NAMALWA (cell line): ENCODE measurements around the gene IGFBP6.

ENCODE experiments used
- DNase-seq: peaks from one replicate; pipeline ENCODE4 v3.0.0-alpha.2; 2015; ENCODE audit warnings: low spot score

The IGFBP6 gene

DNA sequence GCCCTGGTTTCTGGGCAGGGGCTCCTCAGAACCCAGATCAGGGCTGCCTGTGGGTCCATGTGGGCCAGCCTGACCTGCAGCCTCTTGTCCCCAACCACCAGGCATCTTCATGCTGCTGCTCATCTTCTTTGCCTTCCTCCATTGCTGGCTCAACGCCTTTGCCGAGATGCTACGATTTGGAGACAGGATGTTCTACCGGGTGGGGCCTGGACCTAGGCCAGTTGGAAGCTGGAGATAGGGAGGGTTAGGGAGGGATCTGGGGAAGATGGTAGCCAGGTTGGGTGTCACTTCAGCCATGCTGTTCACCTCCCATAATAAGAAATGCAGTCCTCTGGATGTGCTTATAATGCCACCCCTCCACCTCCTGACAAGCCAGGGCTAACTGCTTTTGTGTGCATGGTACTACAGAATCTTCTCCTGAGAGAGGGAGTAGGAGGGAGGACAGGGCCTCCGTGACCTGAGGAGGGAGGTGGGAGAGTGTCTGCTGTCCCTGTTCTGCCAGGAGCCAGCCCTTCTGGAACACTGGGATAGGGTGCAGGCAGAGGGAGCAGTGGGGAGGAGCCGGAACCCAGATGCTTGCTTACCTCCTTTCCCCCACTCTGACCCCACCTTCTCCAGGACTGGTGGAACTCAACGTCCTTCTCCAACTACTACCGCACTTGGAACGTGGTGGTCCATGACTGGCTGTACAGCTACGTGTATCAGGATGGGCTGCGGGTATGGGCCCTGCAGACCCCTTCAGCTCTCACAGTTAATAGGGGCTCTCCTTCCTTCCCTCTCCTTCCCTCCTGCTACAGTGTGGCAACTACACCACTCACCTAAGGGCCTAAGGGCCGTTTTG is 23.4 kb downstream of the IGFBP6 start:
- DNase-seq, result no peak

- no peak for DNase-seq
These were observed 25.5 kb downstream of the IGFBP6 start for GRCh38 chr12:53122961-53123468.

GRCh38 chr12:53123578-53124351 is 26.3 kb downstream of the IGFBP6 start:
- DNase-seq, result no peak

DNA sequence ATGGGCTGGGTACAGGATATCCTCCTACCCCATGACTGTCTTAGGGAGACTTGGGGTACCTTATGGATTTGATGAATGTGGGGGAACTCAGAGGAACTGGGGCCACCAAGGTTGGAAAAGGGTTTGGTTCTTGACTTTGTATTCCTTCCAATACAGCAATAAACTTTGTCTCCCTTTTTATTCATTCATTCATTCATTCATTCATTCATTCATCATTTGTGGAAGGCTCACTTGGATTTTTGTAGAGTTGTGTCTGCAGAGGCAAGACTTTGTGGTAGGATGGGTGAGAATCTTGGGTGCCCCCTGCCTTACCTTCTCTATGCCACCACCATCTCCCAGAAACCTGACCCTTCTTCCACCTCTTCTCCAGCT is 26.9 kb downstream of the IGFBP6 start:
- DNase-seq, result no peak

DNA sequence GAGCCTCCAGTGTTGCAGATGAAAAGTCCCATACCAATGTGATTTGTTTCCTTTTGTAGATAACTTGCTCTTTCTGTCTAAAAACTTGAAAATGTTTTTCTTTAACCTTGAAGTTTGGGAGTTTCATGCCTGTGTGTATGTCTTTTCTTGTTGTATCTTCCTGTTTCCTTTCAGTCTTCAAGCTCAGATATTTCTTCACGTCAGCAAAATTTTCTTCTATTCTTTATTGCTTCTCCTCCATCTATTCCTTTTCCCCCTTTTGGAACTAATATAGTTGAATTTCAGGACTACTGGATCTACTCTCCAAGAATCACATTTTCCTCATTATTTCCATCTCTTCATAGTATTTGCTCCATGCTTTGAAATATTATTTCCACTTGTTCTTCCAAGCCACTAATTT is 29.7 kb downstream of the IGFBP6 start:
- DNase-seq, result no peak

DNA sequence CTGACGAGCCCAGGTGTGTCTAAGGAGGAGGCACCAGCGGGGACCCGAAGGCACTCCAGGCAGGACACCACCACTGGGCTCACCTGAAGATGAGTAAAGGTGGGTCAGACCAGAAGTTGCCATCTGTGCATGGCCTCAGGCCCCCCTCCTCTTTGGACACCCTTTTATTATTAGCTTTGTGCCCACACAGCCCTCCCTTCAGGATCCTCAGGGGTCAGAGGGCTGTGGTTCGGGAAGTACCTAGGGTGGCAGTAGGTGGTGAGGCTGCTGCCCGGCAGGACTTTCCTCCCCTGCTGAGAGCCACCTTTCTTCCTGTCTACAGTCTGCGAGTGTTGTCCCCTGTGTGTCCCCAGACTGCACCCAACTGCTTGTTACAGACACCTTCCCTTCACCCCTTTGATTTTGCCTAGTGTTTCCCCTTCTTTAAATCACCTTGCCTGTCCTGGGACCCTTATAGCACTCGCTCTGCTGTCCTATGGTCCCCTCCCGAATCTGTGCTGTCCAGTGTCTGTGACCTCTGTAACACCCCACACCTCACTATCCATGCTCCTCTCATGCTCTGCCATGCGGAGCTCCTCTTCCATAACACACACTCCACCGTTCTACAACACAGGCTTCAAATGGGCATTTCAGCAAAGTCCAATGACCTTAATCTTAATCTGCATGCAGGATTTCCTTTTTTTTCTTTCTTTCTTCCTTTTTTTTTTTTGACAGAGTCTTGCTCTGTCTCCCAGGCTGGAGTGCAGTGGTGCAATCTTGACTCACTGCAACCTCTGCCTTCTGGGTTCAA is 31.5 kb downstream of the IGFBP6 start:
- DNase-seq, result no peak

DNA sequence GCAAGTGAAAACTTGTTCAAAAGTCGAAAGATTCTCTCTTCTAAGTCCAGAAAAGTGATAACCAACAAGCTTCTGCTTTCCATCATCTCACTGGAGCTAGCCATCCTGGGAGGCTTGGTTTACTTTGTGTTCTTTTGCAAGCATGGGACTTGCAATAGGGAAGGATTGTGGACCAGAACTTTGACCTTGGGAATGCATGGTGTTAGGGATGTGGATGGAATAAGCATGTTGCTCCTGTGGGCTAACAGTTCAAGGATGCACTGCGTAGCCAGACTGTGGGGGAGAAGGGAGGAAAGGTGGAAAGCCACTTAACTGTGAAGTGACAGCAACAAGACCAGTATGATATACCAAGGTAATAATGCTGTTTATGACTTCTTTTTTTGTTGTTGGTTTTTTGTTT is 34.4 kb downstream of the IGFBP6 start:
- DNase-seq, result no peak

DNA sequence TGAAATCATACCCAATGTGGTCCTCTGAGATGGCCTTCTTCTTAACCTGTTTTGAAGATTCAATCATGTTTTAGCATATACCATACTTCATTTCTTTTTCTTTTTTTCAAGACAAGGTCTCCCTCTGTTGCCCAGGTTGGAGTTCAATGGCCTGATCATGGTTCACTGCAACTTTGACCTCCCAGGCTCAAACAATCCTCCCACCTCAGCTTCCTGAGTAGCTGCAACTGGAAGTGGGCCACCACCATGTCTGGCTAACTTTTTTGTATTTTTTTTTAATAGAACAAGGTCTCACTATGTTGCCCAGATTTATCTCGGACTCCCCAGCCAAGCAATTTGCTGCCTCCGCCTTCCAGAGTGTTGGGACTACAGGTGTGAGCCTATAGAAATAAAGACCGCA is 36.3 kb downstream of the IGFBP6 start:
- no peak for DNase-seq

DNA sequence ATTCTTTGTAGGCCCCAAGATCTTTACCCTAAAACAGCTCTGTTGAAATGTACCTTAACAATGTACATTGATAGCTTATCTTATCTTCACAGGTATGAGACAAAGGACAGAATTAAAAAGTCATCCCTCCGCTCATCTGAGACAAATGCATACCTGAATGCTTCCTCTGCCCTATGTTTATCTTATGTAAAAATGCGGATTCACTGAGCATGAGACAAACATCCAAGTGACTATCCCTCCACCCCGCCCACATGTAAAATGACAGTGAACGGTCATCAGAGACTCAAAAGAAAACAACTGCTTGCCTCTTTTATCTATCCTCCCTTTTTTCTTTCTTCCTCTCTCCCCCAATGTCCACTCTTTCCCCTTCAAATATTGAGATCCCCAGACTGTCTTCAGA is 45.9 kb downstream of the IGFBP6 start:
- DNase-seq, result no peak

GRCh38 chr12:53145383-53146260 is 48.2 kb downstream of the IGFBP6 start:
- no peak for DNase-seq

- DNase-seq, result no peak
These were observed 49.7 kb downstream of the IGFBP6 start for GRCh38 chr12:53147181-53147580.

DNA sequence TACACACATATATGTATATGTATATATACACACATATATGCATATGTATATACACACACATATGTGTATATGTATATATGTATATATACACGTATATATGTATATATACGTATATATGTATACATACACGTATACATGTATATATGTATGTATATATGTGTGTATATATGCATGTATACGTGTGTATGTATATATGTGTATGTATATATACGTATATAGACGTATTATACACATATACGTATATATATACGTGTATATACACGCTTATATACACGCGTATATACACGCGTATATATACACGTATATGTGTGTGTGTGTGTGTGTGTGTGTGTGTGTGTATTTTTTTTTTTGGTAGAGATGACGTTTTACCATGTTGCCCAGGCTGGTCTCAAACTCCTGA is 50.2 kb downstream of the IGFBP6 start:
- no peak for DNase-seq

DNA sequence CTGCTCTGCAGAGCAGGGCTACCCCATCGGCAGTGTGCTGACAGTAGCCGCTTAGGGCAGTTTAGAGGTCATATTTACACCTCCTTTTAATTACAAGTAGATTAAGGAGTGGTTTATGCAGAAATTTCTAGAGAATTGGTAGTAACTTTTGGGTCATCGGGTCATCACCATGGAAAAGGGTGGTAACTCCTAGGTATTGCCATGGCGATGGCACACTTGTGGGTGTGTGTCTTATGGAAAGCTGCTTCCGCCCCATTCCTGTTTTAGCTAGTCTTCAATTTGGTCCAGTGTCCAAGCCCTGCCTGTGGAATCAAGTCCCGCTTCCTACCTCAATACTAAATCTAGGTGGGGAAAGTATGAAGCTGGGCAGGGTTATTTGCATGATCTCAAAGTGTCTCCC is 53.6 kb downstream of the IGFBP6 start:
- DNase-seq, result no peak
